ENCODE measurements around the gene FDX1.

The FDX1 gene

GRCh38 chr11:110497231-110497978 lies 67.7 kb downstream of the FDX1 start:
- H3K4me3 ChIP-seq (ENCODE audit: low read length), result no peak overlapping the region
- TF ChIP-seq CTCF (conservative IDR thresholded peaks at IDR 0.05; ENCODE audit: low read length), result no peak
- no peak for DNase-seq (ENCODE audit: low read depth)

GRCh38 chr11:110501428-110501827 lies 71.7 kb downstream of the FDX1 start:
- H3K4me3 ChIP-seq (ENCODE audit: low read length), result no peak overlapping the region
- no peak for DNase-seq (ENCODE audit: low read depth)
- no peak for TF ChIP-seq CTCF (conservative IDR thresholded peaks at IDR 0.05; ENCODE audit: low read length)

GRCh38 chr11:110505528-110506284 lies 76.0 kb downstream of the FDX1 start:
- no peak overlapping the region for H3K4me3 ChIP-seq (ENCODE audit: low read length)
- no peak for DNase-seq (ENCODE audit: low read depth)
- TF ChIP-seq CTCF (conservative IDR thresholded peaks at IDR 0.05; ENCODE audit: low read length), result no peak

GRCh38 chr11:110507328-110507727 lies 77.6 kb downstream of the FDX1 start:
- no peak overlapping the region for H3K4me3 ChIP-seq (ENCODE audit: low read length)
- DNase-seq (ENCODE audit: low read depth), result no peak
- TF ChIP-seq CTCF (conservative IDR thresholded peaks at IDR 0.05; ENCODE audit: low read length), result no peak

GRCh38 chr11:110508786-110509185 lies 79.0 kb downstream of the FDX1 start:
- no peak for TF ChIP-seq CTCF (conservative IDR thresholded peaks at IDR 0.05; ENCODE audit: low read length)
- no peak for DNase-seq (ENCODE audit: low read depth)
- H3K4me3 ChIP-seq (ENCODE audit: low read length), result no peak overlapping the region

GRCh38 chr11:110509472-110509871 lies 79.7 kb downstream of the FDX1 start:
- no peak for DNase-seq (ENCODE audit: low read depth)
- TF ChIP-seq CTCF (conservative IDR thresholded peaks at IDR 0.05; ENCODE audit: low read length), result no peak
- no peak overlapping the region for H3K4me3 ChIP-seq (ENCODE audit: low read length)

GRCh38 chr11:110512026-110512425 lies 82.3 kb downstream of the FDX1 start:
- no peak for TF ChIP-seq CTCF (conservative IDR thresholded peaks at IDR 0.05; ENCODE audit: low read length)
- DNase-seq (ENCODE audit: low read depth), result no peak
- H3K4me3 ChIP-seq (ENCODE audit: low read length), result no peak overlapping the region

Data from AG10803 (cell line).